Glutamatergic neuron (in vitro differentiated cells): Measurements from ENCODE around the gene UNC13A. TPM values are rescaled to one million over a fixed set of nuclear protein-coding genes. Genes with fewer than 3 reads are reported as not detected.
A peak's percentile ranks its signal among the peaks of the same experiment; 100 is the strongest.

ENCODE experiments used
- DNase-seq: peaks from one replicate; pipeline ENCODE4 v3.0.0; 2022
- H3K27ac Mint-ChIP-seq: one replicate; pipeline ENCODE4 v1.8.0; 2020; ENCODE audit warnings: mild to moderate bottlenecking, mixed read lengths, inconsistent platforms; ENCODE audit not compliant: unreplicated experiment
- H3K27me3 Mint-ChIP-seq: one replicate; pipeline ENCODE4 v1.8.0; 2020; ENCODE audit warnings: mild to moderate bottlenecking, moderate library complexity, mixed read lengths, inconsistent platforms; ENCODE audit not compliant: unreplicated experiment
- H3K36me3 Mint-ChIP-seq: one replicate; pipeline ENCODE4 v1.8.0; 2020; ENCODE audit warnings: mild to moderate bottlenecking, mixed read lengths, inconsistent platforms; ENCODE audit not compliant: unreplicated experiment
- H3K4me1 Mint-ChIP-seq: one replicate; pipeline ENCODE4 v1.8.0; 2020; ENCODE audit warnings: mild to moderate bottlenecking, low read depth, mixed read lengths, inconsistent platforms; ENCODE audit not compliant: unreplicated experiment
- H3K4me3 Mint-ChIP-seq: one replicate; pipeline ENCODE4 v1.8.0; 2020; ENCODE audit warnings: mild to moderate bottlenecking, mixed read lengths, inconsistent platforms; ENCODE audit not compliant: unreplicated experiment
- H3K9me3 Mint-ChIP-seq: one replicate; pipeline ENCODE4 v1.8.0; 2020; ENCODE audit warnings: mild to moderate bottlenecking, moderate library complexity, mixed read lengths, inconsistent platforms; ENCODE audit not compliant: unreplicated experiment
- total RNA-seq: library from RNA; stranded (reverse); fragmentation: NEBNext Ultra II Directional; extraction: Animal tissue kit (Norgen Biotek cat#: 25700); gene quantifications from one replicate; pipeline ENCODE4 v1.2.1, GENCODE V29; 2021; ENCODE audit not compliant: unreplicated experiment
- TF ChIP-seq, protein P1 (sequence below): fragments of 200-600 bp; sonication (generic); IDR thresholded peaks from one replicate; pipeline ENCODE4 v1.5.0; 2021; ENCODE audit not compliant: partially characterized antibody, unreplicated experiment

Gene UNC13A
- total RNA-seq, 1 donor from 2014 or later: 79.7 TPM

DNA sequence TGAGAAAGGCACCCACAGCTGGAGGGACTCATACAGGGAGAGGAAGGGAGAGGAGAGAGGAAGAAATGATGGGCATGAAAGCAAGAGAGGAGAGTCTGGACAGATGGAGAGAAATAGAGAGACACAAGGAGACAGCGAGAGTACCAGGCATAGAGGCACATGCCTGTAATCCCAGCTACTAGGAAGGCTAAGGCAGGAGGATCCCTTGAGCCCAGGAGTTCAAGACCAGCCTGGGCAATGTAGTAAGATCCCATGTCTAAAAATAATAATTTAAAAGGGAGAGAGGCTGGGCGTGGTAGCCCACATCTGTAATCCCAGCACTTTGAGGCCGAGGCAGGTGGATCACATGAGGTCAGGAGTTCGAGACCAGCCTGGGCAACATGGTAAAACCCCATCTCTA lies 9.3 kb downstream of the UNC13A start:
- Mint-ChIP-seq H3K4me1 (peaks cover 16% of the 10 kb centered on the region), H3K27me3 (peaks cover 12% of the 10 kb centered on the region), H3K9me3 (peaks cover 7% of the 10 kb centered on the region), H3K36me3 (peaks cover 6% of the 10 kb centered on the region), H3K27ac (no peak overlapping the region), H3K4me3 (peak overlapping the region; percentile 10)
- TF ChIP-seq, protein P1, sequence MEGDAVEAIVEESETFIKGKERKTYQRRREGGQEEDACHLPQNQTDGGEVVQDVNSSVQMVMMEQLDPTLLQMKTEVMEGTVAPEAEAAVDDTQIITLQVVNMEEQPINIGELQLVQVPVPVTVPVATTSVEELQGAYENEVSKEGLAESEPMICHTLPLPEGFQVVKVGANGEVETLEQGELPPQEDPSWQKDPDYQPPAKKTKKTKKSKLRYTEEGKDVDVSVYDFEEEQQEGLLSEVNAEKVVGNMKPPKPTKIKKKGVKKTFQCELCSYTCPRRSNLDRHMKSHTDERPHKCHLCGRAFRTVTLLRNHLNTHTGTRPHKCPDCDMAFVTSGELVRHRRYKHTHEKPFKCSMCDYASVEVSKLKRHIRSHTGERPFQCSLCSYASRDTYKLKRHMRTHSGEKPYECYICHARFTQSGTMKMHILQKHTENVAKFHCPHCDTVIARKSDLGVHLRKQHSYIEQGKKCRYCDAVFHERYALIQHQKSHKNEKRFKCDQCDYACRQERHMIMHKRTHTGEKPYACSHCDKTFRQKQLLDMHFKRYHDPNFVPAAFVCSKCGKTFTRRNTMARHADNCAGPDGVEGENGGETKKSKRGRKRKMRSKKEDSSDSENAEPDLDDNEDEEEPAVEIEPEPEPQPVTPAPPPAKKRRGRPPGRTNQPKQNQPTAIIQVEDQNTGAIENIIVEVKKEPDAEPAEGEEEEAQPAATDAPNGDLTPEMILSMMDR: no peak
- DNase-seq: no peak

DNA sequence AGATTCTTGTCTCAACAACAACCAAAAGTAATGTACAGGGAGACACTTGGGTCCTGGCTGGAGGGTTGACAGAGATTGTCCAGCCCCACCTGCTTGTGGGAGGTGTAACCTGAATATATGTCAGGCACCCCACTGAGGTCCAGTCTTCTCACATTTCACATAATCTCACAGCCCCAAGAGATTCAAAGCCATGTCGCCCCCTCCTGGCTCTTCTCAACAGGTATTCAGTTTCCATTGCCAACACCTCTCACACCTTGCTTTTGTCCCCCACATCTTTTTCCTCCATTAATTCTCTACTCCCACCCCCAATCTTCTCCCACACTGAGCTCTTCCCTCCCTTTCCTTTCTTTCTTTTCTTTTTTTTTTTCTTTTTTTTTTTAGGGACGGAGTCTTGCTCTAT lies 11.2 kb downstream of the UNC13A start:
- Mint-ChIP-seq H3K4me3 (no peak overlapping the region), H3K27me3 (peaks cover 12% of the 10 kb centered on the region), H3K27ac (no peak overlapping the region), H3K9me3 (peaks cover 7% of the 10 kb centered on the region), H3K36me3 (peaks cover 2% of the 10 kb centered on the region), H3K4me1 (peaks cover 13% of the 10 kb centered on the region)
- TF ChIP-seq, protein P1: no peak
- no peak for DNase-seq

DNA sequence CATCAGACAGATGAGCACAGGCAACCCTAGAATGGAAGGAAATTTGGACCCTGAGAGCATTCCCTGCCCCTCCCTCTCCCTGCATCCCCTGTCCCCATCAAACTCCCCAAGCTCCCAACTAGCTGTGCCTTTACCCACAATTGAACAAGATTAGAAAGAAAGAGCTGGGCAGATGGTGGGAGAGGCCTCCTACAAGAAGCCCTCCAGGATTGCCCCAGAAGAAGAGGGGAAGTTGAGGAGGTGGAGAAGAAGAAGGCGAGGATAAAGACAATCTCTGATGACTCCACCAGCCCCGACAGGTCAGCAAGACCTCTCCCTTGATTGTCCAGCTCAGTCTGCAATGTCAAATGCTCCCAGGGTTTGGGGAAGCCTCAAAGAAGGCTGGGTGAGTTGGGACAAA lies 11.9 kb downstream of the UNC13A start:
- Mint-ChIP-seq H3K4me1 (peaks cover 13% of the 10 kb centered on the region), H3K27me3 (peaks cover 12% of the 10 kb centered on the region), H3K4me3 (no peak overlapping the region), H3K36me3 (peaks cover 4% of the 10 kb centered on the region), H3K27ac (no peak overlapping the region), H3K9me3 (peaks cover 6% of the 10 kb centered on the region)
- TF ChIP-seq, protein P1: no peak
- no peak for DNase-seq

DNA sequence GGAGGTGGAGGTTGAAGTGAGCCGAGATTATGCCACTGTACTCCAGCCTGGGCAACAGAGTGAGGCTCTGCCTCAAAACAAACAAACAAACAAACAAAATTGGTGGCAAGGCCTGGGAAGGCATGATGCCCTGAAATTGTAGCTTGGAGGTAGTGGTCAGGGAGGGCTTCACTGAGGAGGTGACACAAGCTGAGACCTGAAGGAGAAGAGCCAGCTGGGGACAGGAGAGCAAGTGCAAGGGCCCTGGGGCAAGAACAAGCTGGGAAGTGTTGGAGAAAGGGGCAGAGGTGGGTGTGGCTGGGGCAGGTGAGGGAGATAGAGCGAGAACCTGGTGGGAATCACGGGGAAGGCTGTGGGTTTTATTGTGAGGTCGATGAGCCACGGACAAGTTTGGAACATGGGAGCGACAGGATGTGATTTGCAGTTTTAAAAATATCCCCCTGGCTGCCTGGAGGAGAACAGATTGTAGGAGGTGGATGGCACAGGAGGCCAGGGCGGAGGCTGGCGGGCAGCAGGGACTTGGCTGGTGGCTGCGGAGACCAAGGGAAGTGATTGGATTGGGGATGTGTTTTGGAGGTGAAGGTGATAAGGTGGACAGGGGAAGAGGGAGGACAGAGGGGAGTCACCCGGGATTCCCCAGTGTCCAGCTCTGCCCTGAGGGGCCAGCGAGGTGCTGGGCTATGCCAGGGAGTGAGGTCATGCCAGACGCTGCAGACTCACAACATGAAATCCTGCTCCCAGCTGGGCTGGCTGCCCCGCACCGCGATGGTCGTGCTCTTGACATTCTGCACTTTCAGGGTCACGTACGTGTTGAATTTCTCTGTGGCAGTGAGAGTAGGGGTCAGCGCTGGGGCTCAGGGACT lies 14.0 kb downstream of the UNC13A start:
- no peak overlapping the region for H3K4me3 Mint-ChIP-seq
- DNase-seq: no peak

More for the DNA sequence above, 14.0 kb downstream of the UNC13A start:
- Mint-ChIP-seq H3K4me1 (peaks cover 5% of the 10 kb centered on the region), H3K36me3 (peaks cover 4% of the 10 kb centered on the region), H3K9me3 (peaks cover 8% of the 10 kb centered on the region), H3K27ac (no peak overlapping the region), H3K27me3 (peaks cover 9% of the 10 kb centered on the region)
- TF ChIP-seq, protein P1: no peak
